ENCODE measurements around the gene B4GALNT3. TPM values are rescaled to one million over a fixed set of nuclear protein-coding genes. Genes with fewer than 3 reads are reported as not detected.

The B4GALNT3 gene
- total RNA-seq, 4 donors from 2014 or later, result 30.7 to 66.2 (median 35.0) TPM

GRCh38 chr12:467591-467990 lies 7.9 kb downstream of the B4GALNT3 start:
- TF ChIP-seq EP300 (IDR thresholded peaks at IDR 0.05) (no peak), CTCF (IDR thresholded peaks at IDR 0.05) (no peak), POLR2AphosphoS5 (IDR thresholded peaks at IDR 0.05) (no peak), POLR2A (IDR thresholded peaks at IDR 0.05) (no peak)
- no peak for DNase-seq (ENCODE audit: low spot score in 2 of 2)
- H3K36me3 ChIP-seq, result no peaks in the 10 kb centered on the region
- no peaks in the 10 kb centered on the region for H3K27me3 ChIP-seq
- no peak overlapping the region for H3K27ac ChIP-seq
- H3K4me3 ChIP-seq, result no peak overlapping the region
- no peaks in the 10 kb centered on the region for H3K9me3 ChIP-seq
- H3K4me1 ChIP-seq, result peaks cover 7% of the 10 kb centered on the region
- WGBS, result 62% methylated on average over 6 of the region's 6 CpGs

DNA sequence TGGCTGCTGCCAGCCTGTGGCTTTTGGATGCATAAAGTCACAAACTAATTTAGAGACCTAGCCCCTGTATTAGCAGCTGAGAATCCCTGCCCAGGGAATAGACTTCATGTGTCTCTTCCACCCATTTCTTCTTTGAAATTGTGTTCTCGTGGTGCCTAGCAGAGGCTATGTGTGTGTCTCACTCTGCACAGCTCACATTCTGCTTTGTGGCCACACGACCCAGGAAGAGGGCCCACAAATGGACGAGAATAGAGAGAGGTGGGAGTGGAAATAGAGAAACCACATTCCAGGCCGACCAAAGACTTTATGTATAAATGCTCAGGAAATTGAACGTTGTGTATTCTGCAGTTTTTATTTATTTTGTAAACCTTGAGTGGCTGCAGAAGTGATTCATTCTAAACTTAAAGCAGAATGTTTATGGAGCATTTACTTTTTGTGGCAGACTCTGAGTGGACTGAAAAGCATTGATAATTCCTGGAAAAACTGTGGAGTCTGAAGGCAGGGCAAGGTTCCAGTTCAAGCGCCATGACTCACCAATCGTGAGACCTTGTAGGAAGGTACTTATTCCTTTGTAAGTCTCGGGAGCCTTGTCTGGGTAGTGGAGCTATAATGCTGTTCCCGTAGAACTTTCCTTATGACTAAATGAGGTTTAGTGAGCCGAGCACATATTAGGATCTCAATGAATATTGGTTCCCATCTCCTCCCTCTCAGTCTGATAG lies 9.1 kb downstream of the B4GALNT3 start:
- H3K4me1 ChIP-seq, result peaks cover 7% of the 10 kb centered on the region
- H3K4me3 ChIP-seq, result no peak overlapping the region
- H3K27ac ChIP-seq, result no peak overlapping the region
- no peaks in the 10 kb centered on the region for H3K27me3 ChIP-seq
- DNase-seq (ENCODE audit: low spot score in 2 of 2), result no peak
- 79% methylated on average over 10 of the region's 10 CpGs for WGBS
- no peaks in the 10 kb centered on the region for H3K36me3 ChIP-seq
- no peak for TF ChIP-seq POLR2AphosphoS5 (IDR thresholded peaks at IDR 0.05)
- TF ChIP-seq EP300 (IDR thresholded peaks at IDR 0.05), result no peak
- no peaks in the 10 kb centered on the region for H3K9me3 ChIP-seq

DNA sequence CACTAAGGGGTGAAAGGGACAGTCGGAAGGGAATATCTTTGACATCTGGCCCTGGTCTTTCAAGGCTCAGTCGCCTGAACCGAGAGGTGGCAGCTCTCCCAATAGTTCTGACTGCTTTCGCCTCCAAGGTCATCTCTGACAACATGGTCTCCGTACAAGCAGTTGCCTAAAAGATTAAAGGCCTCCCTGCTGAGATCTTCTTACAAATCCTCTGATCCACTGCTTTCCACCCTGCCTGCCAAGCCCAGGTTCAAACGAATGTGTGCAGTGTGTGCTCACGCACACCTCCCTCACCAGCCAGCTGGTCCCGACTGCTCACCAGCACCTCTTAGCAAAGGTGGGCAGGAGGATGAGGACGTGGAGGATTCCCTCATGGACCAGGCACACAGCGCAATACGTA lies 10.4 kb downstream of the B4GALNT3 start:
- no peak overlapping the region for H3K27ac ChIP-seq

DNA sequence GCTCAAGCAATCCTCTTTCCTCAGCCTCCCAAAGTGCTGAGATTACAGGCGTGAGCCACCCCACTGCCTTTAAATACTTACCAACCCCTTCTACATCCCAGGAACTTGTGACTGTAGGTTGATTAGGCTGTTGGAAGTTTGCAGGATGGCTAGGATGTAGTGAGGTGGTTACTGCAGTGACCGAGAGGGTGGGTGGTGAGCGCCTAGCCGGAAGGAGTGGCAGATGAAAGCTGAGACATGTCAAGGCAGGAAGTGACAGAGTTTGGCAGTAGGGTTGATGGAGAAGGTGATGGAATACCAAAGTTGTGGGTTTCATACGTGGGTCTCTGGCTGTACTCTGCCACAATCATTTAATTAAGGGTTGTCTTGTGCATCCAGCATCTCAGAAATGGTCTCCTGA lies 13.5 kb downstream of the B4GALNT3 start:
- H3K36me3 ChIP-seq, result no peaks in the 10 kb centered on the region
- DNase-seq (ENCODE audit: low spot score in 2 of 2), result no peak
- WGBS, result 85% methylated on average over 5 of the region's 5 CpGs
- TF ChIP-seq EP300 (IDR thresholded peaks at IDR 0.05) (no peak), POLR2A (IDR thresholded peaks at IDR 0.05) (no peak), CTCF (IDR thresholded peaks at IDR 0.05) (no peak), POLR2AphosphoS5 (IDR thresholded peaks at IDR 0.05) (no peak)
- H3K4me1 ChIP-seq, result no peaks in the 10 kb centered on the region
- H3K9me3 ChIP-seq, result no peaks in the 10 kb centered on the region
- H3K27ac ChIP-seq, result no peak overlapping the region
- H3K4me3 ChIP-seq, result no peak overlapping the region
- no peaks in the 10 kb centered on the region for H3K27me3 ChIP-seq

More for the DNA sequence above, 10.4 kb downstream of the B4GALNT3 start:
- Histone ChIP-seq H3K36me3 (no peaks in the 10 kb centered on the region), H3K27me3 (no peaks in the 10 kb centered on the region), H3K4me3 (no peak overlapping the region), H3K4me1 (no peaks in the 10 kb centered on the region), H3K9me3 (no peaks in the 10 kb centered on the region)
- no peak for TF ChIP-seq POLR2A (IDR thresholded peaks at IDR 0.05)
- TF ChIP-seq POLR2AphosphoS5 (IDR thresholded peaks at IDR 0.05), result no peak
- no peak for TF ChIP-seq EP300 (IDR thresholded peaks at IDR 0.05)
- no peak for TF ChIP-seq CTCF (IDR thresholded peaks at IDR 0.05)
- WGBS, result 72% methylated on average over 11 of the region's 11 CpGs
- no peak for DNase-seq (ENCODE audit: low spot score in 2 of 2)

DNA sequence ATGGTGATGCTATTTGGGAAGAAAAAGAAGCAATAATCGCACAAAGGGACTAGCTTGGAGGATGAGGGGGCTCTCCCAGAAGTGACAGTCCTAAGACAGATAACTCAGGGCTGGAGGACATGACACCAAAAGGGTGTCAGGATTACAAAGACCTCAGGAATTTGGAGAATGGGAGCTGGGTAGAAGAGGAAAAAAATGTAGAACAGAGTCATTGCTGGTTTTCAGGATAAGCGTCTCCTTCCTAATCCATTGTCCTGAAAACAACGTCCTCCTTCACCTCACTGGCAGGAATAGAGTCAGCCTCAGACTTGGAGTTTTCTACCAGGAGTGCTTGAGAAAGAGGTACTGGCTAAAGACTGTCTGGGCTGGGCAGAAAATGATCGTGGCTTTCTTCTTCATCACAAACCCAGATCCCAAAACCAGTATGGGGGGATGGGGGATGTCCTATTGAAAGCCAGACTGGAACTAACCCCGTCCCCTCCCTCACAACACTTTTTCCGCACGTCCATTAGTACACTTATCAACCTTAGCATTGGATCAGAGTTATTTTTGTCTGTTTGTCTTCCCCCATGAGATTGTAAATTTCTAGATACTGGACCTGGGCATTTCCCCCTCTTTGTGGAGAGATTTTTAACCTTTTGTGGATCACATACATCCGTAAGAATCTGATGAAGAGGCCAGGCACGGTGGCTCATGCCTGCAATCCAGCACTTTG lies 14.3 kb downstream of the B4GALNT3 start:
- Histone ChIP-seq H3K36me3 (no peaks in the 10 kb centered on the region), H3K4me3 (no peak overlapping the region), H3K27ac (no peak overlapping the region), H3K4me1 (no peaks in the 10 kb centered on the region), H3K9me3 (no peaks in the 10 kb centered on the region), H3K27me3 (no peaks in the 10 kb centered on the region)
- no peak for DNase-seq (ENCODE audit: low spot score in 2 of 2)
- 74% methylated on average over 9 of the region's 9 CpGs for WGBS
- no peak for TF ChIP-seq POLR2A (IDR thresholded peaks at IDR 0.05)
- TF ChIP-seq EP300 (IDR thresholded peaks at IDR 0.05), result no peak
- TF ChIP-seq POLR2AphosphoS5 (IDR thresholded peaks at IDR 0.05), result no peak
- no peak for TF ChIP-seq CTCF (IDR thresholded peaks at IDR 0.05)
